DMS153 (cell line): ENCODE data around the gene ZNRF1.

Experiments used
- DNase-seq: peaks from one replicate; lab custom pipeline; 2025; lab: John Stamatoyannopoulos, UW

The ZNRF1 gene

DNA sequence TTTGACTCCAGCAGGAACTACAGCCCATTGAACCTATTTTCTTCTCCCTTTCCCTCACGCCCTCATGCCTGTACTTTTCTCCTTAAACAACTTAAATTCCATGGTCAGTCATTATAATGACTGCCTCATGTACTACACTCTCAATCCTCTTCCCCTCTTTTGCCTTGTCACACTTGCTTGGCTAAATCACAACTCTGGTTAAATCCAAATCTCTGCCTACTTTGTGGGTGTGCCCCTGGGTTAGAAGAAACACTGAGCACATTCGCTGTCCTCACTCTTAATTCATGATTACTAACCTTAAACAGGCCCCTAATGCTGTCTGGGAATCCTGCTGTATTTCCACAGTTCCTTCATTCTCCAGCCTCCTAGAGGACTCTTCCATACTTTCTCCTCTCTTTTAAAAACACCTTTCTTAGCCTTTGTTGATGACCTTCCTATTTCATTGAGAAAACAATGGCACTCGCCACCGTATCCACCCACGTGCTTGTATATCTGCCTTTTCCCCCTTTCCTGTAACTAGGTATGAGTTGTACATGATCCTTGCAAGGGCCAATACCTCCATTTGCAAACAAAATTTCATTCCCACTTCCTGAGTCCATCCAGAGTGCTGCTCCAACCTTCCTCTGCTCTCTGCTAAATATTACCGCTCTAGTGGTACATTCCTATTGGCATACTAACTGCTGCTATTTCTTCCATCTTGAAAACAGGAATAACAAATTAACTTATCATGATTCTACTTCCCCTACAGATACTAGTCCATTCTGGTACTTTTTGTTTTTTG, 28.9 kb downstream of the ZNRF1 start:
- no peak for DNase-seq

DNA sequence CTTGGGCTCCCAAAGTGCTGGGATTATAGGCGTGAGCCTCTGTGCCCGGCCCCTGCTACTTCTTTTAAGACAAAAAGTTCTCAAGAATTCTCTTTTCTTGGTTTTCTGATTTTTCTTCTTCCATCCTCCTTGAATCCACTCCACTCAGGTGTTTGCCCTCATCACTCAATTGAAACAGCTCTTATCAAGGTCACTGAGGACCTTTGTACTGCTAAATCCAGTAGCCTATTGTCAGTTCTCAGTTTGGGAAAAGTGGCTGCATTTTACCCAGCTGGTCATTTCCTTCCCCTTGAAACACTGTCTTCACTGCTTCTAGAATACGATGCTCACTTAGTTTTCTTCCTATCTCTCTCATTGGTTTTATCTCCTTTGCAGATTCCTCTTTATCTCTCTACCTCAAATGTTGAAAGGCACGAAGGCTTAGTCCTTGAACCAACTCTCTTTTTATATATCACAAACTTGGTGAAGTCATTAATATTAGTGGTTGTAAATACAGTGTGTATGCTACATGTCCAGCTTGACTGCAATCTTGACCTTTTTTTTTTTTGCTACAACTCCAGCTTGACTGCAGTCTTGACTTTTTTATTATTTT, 29.8 kb downstream of the ZNRF1 start:
- no peak for DNase-seq

DNA sequence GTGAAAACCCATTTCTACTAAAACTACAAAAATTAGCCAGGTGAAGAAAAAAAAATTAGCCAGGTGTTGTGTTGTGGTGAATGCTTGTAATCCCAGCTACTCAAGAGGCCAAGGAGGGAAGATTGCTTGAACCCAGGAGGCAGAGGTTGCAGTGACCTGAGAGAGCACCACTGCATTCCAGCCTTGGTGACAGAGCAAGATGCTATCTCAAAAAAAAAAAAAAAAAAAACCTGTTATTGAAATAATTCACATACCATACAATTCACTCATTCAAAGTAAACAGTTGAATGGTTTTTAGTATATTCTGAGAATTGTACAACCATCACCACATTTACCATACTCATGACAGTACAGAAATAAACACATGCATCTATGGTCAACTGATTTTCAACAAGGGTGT, 31.0 kb downstream of the ZNRF1 start:
- no peak for DNase-seq

DNA sequence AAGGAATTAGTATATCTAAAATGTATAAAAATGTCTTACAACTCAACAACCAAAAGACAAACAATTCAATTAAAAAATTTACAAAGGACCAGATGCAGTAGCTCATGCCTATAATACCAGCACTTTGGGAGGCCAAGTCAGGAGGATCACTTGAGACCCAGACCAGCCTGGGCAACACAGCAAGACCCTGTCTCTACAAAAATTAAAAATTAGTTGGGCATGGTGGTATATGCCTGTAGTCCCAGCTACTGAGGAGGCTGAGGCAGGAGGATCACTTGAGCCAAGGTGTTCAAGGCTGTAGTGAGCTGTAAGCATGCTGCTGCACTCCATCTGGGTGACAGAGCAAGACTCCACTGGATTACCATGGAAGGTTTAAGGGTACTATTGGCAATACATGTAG, 33.8 kb downstream of the ZNRF1 start:
- no peak for DNase-seq

DNA sequence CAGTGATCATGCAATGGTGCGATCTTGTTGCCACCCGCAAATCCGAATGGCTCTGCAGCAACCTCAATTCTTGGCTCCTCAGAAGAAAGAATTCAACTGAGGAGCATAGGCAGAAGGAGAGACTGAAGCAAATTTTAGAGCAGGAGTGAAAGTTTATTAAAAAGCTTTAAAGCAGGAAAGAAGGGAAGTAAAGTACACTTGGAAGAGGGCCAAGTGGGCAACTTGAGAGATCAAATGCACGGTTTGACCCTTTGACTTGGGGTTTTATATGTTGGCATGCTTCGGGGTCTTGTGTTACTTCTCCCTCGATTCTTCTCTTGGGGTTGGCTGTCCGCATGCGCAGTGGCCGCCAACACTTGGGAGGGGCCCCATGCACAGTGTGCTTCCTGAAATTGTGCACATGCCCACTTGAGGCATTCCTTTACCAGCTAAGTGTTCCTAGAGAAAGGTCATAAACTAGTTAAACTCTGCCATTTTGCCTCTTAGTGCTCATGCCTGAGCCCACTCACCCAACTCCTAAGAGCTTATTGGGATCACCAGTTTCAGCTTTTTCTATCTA, 36.7 kb downstream of the ZNRF1 start:
- DNase-seq: no peak

DNA sequence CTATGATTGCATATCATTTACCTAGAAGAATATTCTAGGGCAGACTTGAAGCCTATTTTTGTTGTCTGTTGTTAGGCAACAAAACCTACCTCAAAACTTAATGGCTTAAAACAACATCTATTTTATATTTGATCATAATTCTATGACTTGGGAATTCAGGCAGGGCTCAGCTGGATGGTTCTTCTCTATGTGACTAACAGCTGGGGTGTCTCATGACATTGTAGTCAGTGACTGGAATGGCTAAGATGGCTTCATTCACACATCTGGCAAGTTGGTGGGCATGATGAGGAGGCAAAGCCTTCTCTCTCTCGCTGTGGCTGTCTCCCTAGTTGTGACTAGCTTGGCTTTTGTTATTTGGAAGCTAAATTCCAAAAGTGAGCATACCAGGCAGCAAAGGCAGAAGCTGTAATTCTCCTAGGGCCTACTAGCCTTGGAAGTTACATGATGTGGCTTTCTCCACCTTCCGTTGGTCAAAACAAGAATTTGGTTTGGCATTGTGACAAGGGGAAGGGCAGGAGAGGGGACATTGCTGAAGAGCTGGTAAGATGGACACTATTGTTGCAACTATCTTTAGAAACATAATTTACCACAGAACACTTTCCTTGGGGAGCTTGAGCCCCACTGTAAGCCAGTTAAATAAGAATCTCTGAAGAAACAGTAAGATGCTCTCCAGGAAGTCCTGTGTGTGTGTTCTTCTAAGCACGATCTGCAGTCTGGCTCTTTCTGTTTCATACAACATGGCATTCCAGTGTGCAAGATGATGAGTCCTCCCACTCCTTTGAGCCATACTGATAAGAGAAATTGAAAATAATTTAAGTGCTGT, 39.4 kb downstream of the ZNRF1 start:
- DNase-seq: no peak

DNA sequence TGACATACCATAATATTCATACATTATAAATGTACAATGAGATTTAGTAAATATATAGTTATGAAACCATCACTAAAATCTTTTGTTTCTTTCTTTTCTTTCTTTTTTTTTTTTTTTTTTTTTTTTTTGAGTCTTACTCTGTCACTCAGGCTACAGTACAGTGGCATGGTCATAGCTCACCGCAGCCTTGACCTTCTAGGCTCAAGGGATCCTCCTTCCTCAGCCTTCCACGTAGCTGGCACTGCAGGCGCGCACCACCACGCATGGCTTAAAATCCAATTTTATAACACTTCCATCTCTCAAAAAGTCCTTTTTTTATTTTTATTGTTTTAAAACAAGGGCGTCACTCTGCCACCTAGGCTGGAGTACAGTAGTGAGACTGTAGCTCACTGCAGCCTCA, 41.1 kb downstream of the ZNRF1 start:
- no peak for DNase-seq

DNA sequence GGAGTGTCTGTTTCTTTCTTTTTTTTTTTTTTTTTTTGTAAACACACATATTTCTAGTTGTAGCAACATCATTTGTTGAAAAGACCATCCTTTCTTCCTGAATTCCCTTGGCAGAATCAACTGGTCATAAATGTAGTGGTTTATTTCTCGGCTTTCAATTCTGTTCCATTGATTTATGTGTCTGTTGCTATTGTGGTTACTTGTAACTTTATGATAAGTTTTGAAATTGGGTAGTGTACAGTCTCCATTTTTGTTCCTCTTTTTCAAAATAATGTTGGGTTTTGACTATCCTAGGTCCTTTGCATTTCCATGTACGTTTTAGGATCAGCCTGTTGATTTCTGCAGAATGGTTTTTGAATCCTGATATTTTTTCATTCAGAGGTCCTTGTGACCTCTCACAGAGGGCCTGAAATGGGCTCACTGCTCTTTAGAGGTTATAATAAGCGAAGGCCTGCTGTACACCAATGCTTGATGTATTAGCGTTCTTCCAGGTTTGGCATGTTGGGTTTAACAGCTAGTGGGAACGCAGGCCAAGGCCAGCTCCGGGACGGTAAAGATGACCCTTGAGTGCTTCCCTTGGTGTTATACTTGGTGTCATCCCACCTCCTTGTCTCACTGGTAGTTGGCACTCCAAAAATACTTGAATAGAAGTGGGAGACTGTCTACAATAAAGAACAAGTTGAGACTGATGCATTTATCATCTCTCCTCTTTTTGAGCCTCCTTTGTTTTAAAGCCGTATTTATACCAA, 43.8 kb downstream of the ZNRF1 start:
- no peak for DNase-seq

DNA sequence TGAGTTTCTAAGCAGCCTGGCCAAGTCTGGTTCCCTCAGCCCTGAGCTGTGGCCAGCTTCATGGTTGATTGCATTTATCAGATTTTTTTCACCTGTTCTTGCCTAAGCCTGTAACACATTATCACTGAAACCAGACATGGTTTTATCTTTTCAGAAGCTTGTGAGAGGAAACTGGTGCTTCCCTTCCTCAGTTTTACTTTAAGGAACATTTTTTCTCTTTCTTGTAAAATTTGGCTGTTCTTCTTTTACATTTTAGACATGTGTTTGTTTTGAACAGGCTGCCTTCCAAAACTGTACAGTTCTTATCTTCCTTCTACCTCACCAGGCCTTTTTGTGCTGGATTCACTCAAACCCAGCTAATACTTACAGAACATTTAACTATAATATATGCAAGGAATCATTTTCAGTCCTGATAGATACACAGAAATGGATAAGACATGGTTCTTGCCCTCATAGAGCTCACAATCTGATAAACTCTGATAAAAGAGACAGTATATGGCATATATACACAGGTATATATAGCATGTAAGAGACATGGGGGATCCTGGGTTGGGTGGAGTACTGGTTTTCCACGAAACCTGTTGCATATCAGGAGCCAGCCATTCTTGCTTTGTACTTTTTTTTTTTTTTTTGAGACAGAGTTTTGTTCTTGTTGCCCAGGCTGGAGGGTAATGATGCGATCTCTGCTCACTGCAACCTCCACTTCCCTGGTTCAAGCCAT, 44.5 kb downstream of the ZNRF1 start:
- no peak for DNase-seq

DNA sequence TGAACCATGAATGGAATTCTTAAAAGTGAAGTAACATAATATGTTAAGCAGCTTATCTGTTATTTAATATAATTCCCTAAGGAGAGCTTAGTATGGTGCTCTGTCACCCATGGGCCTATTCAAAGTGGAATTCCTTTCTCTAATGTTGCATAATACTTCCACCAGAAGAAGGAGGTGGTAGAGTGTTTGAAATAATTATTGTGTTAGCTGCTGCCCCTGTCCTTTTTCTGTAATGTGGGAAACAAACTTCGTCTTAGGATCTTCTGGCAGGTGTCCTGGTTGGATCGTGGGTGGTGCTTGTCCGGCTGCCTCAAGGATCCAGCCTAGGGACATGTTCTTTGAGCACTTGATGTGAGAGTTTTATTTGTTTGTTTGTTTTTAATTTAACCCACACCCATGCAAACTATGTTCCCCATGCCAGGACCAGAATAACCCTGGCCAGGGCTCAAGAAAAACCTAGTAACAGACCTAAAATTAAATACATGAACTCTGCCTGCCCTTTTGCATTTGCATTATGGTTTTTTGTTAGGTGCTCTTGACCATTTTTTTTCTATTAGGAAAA, 46.1 kb downstream of the ZNRF1 start:
- no peak for DNase-seq

DNA sequence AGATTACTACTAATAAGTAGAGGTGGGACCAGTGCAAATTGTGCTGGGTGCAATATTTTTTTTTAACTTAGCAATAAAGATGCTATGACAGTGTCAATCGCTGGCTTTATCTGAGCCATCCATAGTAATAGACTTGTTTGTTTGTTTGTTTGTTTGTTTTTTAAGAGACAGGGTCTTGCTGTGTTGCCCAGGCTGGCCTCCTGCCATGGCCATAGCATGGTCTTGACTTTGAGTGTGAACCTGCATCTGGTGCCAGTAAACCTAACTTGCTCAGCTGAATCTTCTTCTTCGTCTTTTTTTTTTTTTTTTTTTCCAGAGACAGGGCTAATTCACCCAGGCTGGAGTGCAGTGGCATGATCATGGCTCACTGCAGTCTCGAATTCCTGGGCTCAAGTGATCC, 46.6 kb downstream of the ZNRF1 start:
- DNase-seq: no peak

DNA sequence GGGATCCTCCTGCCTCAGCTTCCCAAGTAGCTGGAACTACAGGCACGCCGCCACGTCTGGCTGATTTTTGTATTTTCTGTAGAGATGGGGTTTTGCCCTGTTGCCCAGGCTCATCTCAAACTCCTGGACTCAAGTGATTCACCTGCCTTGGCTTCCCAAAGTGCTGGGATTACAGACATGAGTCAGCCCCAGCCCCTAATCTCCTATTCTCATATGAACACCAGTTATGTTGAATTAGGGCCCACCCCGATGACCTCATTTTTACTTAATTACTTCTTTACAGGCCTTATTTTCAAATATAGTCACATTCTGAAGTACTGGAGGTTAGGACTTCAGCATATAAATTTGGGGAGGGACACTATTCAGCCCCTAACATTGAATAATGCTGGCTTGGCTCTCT, 49.2 kb downstream of the ZNRF1 start:
- no peak for DNase-seq

DNA sequence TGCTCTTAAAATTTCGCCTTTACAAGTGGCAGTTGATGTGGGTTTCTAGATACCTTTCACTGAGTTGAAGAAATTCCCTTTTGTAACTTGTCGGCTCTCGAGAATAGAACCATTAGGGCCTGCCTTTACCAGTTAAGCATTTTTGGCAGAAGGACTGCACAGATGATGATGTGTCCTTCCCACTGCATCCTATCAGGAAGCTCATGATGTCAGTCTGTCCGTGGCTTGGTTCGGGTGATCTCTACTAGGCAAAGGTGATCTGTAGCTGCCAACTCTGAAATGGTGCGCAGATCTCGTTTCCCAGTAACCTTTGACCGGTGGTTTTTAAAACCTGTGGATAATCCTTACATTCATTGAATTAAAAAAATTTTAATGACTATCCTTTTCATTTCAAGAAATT, 49.7 kb downstream of the ZNRF1 start:
- DNase-seq: no peak

DNA sequence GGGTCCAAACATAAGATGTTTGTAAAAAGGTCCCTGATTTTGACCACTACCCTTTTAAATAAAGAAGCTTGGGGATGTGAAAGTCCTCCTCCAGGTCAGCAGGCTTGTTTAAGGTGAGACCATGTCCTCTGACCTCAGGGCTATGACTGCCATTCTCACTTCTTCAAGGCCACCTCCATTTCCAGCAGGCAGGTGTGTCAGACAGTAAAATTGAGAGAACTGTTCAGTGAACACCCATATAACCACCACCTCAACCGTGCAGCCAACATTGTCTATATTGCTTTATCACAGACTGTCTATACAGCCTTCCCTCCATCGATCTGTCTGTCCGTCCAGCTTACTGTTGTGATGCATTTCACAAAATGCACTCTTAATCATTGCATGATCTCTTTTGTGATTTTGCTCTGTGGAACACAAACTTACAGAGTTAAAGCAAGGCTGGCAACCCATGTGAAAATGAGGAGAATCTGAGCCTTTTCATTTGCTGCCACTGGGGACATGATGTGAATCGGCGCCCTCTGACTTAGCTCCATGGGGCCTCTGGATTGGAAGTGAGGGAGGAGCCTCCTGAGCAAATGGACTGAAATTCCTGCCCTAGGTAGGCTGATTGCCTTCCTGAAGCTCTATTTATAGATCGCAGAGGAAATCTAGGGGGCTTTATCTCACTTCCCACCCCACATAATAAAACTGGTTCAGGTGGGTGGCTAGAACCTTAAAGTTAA, 53.8 kb downstream of the ZNRF1 start:
- DNase-seq: no peak

DNA sequence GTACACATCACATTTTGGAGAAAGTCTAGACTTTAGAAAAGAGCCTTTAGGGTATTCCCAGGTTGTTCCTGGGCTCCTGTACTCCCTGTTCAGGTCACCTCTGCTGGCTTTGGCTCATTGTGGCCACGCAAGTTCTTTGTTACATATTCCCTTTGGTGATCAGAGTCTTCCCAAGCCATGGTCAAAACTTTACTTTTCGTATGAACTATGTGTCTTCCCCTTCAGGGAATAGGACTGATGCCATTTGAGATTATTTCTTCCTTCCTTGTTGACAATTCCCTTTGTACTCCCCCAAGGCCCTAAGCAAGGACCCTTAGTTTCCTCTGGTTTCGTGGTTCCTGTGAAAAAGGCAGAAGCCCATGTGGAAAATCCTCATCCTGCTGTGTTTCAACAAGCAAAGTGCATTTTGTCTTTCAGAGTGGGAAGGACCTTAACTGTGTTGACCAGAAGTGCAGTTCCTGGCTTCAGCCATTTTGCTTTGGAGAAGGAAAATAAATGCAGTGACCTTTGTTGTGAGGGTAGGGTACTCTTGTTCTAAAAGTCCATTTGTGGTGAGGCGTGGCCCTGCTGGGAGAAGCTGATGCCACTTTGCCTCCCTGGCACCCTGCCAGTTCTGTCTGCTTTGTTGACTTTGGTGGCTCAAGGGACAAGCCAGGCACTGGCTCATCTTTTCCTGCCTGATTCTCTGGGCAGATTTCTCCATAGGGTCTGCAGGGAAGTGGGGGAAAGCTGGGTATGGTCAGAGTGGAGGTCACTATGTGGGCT, 55.1 kb downstream of the ZNRF1 start:
- peak; percentile 85 for DNase-seq

DNA sequence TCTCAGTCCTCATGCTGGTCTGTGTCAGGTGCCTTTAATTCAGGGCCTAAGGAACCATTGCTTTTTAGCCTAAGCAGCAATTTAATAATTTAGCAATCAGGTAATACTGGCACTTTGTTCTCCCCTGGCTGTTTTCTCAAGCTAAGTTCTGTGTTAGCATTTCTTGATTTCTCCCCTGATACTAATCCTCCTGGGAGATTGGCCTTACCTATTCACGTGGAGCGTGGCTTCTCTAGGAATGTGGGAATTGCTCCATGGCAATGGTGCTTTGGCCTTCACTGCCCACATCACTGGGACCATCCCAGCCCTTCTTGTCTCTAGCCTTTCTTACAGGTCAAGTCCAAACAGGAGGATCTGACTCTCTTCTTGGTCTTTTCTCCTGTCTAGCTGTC, 55.7 kb downstream of the ZNRF1 start:
- DNase-seq: no peak

DNA sequence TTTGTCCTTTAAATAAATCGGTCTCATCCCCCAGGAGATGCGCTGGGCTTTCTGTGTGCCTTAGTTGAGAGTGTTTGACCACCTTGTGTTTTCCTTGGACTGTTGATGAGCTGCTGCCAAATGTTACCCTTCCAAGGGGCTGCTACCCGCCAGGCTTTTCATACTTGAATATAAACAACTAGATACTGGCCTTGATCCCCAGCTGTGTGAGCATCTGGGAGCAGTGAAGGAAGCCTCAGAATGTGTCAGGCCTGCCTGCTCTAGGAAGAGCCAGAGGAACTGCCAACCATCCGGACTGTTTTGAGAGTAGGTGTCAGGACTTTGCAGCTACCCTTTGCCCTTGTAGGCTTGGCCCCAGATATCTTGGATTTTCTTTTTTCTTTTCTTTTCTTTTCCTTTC, 60.0 kb downstream of the ZNRF1 start:
- DNase-seq: no peak

DNA sequence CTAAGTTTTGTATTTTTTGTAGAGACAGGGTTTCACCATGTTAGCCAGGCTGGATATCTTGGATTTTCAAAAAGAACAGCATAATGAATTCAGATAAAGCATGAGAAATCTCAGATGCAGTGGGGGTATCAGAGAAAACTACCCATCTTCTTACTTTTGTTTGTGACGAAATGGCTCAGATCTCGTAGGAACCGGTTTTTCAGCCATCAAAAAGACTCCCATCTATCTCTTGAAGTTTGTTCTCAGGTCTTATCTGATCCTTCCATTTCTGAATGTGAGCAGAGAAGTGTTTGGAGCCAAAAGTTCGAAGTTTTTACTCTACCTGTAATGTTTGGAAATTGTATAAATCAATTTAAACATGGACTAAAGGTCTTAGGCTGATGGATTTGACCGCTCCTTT, 60.6 kb downstream of the ZNRF1 start:
- DNase-seq: no peak

DNA sequence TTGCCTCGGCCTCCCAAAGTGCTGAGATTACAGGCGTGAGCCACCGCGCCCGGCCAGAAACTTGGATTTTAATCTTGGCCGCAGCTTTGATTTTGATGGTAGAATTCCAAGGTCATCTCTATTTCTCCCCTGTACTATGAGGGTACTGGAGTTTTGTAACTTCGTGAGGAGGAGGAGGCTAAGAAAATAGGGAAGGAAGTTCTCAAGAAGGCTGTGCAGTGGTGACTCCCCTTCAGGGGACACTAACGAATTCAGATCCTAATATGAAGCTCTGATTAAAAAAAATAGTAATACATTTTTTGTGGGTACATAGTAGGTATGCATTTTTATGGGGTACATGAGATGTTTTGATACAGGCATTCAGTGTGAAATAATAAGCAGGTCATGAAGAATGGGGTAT, 61.9 kb downstream of the ZNRF1 start:
- DNase-seq: no peak

DNA sequence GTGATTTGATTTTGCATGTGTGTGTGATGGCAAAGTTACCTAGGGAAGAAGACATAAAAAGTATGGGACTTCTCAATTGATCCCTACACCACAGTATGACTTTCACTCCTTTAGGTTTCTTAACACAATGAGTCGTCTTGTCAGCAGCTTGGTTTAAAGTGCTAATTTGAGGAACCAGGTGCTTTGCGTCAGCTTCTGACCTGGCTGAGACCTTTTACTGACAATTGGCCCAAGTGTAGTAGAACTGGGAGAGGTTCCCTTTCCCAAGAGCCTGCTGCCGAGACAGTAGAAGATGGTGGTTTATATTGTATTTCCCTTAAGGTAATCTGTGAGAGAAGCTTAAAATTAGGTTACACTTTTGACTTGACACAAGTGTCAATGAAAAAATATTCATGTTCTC, 62.8 kb downstream of the ZNRF1 start:
- DNase-seq: no peak
